Natural killer cell treated with Interleukin-12 subunit alpha and Interleukin-12 subunit beta and Interleukin-15 and Interleukin-18, amount 100 ng/mL, for 72 hours (primary cell): ENCODE data around the gene TFEC. TPM values are rescaled to one million over a fixed set of nuclear protein-coding genes. Genes with fewer than 3 reads are reported as not detected.
"Not testable (repeated sequence)": the region's sequence is repeated elsewhere in the genome, so short reads cannot be mapped to it uniquely, and the experiment has no call there.

Experiments used
- ATAC-seq, 2 donors: fragments of 150-1000 bp; cut with Tn5 transposase in 1 of 2; sonication (Bioruptor Pico), chemical (Tn5 transposase) in 1 of 2; 2 replicates each; pipeline ENCODE4 v1.10.0; 2021
- DNase-seq: peaks from one replicate; pipeline ENCODE4 v3.0.0; 2022; ENCODE audit warnings: low spot score
- H3K27ac Mint-ChIP-seq, 2 donors: 1 replicate in 1 of 2; 2 replicates in 1 of 2; pipeline ENCODE4 v1.8.0; 2022; ENCODE audit warnings: mixed read lengths in 2 of 2, mild to moderate bottlenecking in 1 of 2, moderate library complexity in 1 of 2
- H3K27me3 Mint-ChIP-seq, 2 donors: 1 replicate in 1 of 2; 2 replicates in 1 of 2; pipeline ENCODE4 v1.8.0; 2022; ENCODE audit warnings: mixed read lengths in 2 of 2
- H3K36me3 Mint-ChIP-seq: one replicate; pipeline ENCODE4 v1.8.0; 2022; ENCODE audit warnings: mixed read lengths
- H3K4me1 Mint-ChIP-seq, 2 donors: 1 replicate in 1 of 2; 2 replicates in 1 of 2; pipeline ENCODE4 v1.8.0; 2022; ENCODE audit warnings: low read depth in 2 of 2, mixed read lengths in 2 of 2, mild to moderate bottlenecking in 1 of 2
- H3K4me3 Mint-ChIP-seq: one replicate; pipeline ENCODE4 v1.8.0; 2022; ENCODE audit warnings: mixed read lengths
- H3K9me3 Mint-ChIP-seq: 2 replicates; pipeline ENCODE4 v1.8.0; 2022; ENCODE audit warnings: mixed read lengths
- total RNA-seq, 2 donors: library from RNA; stranded (reverse); gene quantifications; one replicate each; pipeline ENCODE4 v1.2.3, GENCODE V29; 2022

The TFEC gene, protein sequence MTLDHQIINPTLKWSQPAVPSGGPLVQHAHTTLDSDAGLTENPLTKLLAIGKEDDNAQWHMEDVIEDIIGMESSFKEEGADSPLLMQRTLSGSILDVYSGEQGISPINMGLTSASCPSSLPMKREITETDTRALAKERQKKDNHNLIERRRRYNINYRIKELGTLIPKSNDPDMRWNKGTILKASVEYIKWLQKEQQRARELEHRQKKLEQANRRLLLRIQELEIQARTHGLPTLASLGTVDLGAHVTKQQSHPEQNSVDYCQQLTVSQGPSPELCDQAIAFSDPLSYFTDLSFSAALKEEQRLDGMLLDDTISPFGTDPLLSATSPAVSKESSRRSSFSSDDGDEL
- 1 to 10 TPM in 1 of 2 donors, not detected in 1; 1.0 TPM for total RNA-seq

DNA sequence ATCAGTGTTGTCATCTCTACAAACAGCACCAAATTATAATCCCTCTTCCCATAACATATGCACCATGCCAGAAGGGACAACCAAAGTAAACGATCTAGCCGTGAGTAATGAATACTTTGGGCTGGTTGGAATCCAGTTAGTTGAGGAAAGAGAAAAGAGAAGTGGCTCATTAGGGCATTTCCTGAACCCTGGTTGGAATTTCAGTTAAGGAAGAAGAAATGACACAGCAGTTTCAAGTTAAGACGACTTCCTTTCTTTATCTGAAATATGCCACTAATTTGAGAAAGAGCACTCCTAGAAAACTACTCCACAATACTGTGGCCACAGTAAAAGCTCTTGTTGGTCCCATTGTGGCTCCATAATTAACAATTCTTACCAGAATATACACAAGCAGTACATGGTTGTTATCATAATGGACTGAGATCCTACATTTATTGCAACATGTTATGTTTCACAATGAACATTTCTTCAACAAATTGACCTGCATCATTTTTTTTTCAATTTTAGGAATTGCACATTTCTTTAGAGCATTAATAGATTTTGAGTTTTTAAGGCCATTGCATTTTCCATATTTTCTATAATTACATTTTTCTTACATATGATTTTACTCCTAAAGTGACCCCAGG, at the start of gene TFEC:
TFEC (minus strand) TSS at position 113 of the 626 bp plus-strand sequence. CDS start 46,322 bp downstream, outside the sequence.
- Mint-ChIP-seq H3K27ac (no peak within 1 kb of the TSS), H3K9me3 (no peaks in the 10 kb centered on the region), H3K36me3 (no peaks in the 10 kb centered on the region), H3K27me3 (peaks cover 0 to 8% of the 10 kb centered on the region in 2 donors), H3K4me3 (no peak within 1 kb of the TSS), H3K4me1 (peaks cover 0 to 8% of the 10 kb centered on the region in 2 donors)
- ATAC-seq (no peak), DNase-seq (no peak)

DNA sequence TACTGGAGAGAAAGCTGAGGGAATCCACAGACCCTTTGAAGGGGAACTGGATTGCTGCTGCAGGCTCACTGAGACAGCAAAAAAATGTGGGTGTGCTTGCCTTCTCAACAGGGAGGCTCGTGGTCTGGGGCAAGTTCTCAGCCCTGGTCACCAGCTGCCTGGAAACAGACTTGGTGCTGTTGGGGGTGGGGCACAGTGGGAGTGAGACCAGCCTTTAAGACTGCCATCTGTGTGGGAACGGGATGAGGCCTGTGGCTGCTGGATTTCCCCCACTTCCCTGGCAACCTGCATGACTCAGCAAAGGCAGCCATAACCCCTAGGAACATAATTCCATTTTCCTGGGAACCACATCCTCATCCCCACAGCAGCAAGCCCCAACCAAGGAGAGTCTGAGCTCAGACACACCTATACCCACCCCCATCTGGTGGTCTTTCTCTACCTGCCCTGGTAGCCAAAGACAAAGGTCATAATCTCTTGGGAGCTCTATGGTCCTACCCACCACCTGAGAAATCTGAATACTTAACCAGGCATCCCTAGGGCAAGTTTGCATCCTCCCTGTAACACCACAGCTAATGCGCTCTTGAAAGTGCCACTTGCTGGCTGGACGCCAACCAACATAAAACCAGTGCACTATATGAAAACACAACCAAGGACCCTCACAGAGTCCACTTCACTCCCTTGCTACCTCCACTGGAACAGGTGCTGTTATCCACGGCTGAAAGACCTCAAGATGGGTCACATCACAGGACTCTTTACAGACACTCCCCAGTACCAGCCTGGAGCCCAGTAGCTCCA, 45.0 kb upstream of the TFEC start:
- H3K4me1 Mint-ChIP-seq: no peaks in the 10 kb centered on the region
- no peak for ATAC-seq

DNA sequence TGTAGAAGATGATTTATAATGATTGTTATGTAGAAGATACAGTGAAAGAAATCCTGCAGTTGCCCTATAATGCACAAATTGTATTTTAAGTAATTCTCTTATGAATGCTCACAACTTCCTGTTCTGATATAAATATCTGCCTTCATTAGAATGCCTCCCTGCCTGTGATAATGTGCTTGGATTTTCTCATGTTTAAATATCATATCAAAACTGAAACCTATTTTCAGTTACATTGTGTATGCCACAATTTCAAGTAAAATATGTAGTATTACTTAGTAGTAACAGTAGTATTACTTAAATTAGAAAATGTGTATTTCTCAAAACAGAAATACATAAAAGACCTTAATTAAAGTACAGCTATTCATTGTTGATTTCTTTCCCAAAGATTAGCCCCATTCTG, 41.1 kb upstream of the TFEC start:
- H3K27me3 Mint-ChIP-seq: no peaks in the 10 kb centered on the region
- no peaks in the 10 kb centered on the region for H3K36me3 Mint-ChIP-seq

More for the DNA sequence above, 45.0 kb upstream of the TFEC start:
- DNase-seq: no peak
- Mint-ChIP-seq H3K27ac (no peak overlapping the region), H3K27me3 (no peaks in the 10 kb centered on the region), H3K36me3 (no peaks in the 10 kb centered on the region), H3K9me3 (peaks cover 10% of the 10 kb centered on the region), H3K4me3 (no peak overlapping the region)

DNA sequence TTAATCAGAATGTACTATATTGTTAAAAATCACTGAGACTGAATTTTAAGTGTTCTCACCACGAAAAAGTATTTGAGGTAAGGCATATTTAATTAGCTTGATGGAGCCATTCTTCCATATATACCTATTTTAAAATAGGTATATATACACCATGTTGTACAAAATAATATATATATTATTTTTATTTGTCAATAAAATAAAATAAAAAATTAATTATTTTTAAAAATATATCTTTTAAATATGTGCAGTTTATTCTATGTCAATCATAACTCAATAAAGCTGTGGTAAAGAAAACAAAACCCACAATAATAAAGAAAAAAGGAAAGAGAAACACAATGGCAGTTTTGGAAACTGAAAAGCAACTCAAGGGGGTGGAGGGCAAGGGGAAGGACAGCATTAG, 33.6 kb upstream of the TFEC start:
- DNase-seq (no peak), ATAC-seq (no peak)
- H3K4me3 Mint-ChIP-seq: no peak overlapping the region
- H3K9me3 Mint-ChIP-seq: peaks cover 3% of the 10 kb centered on the region
- no peaks in the 10 kb centered on the region for H3K4me1 Mint-ChIP-seq
- H3K27ac Mint-ChIP-seq: no peak overlapping the region
- no peaks in the 10 kb centered on the region for H3K27me3 Mint-ChIP-seq
- no peaks in the 10 kb centered on the region for H3K36me3 Mint-ChIP-seq

More for the DNA sequence above, 41.1 kb upstream of the TFEC start:
- no peak overlapping the region for H3K27ac Mint-ChIP-seq
- H3K4me1 Mint-ChIP-seq: no peaks in the 10 kb centered on the region
- no peak overlapping the region for H3K4me3 Mint-ChIP-seq
- peaks cover 5% of the 10 kb centered on the region for H3K9me3 Mint-ChIP-seq
- no peak for ATAC-seq
- no peak for DNase-seq

DNA sequence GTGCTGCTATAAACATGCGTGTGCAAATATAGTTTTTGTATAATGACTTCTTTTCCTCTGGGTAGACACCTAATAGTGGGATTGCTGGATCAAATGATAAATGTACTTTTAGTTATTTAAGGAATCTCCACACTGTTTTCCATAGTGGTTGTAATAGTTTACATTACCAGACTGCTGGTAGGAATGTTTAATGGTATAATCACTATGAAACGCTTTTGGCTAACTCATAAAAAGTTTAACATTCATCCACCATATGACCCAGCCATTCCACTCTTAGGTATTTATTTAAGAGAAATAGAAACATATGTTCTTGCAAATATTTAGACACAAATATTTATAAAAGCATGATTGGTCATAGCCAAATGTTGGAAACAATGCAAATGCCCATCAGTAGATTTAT, 32.1 kb upstream of the TFEC start:
- H3K27ac Mint-ChIP-seq: no peak overlapping the region
- H3K4me3 Mint-ChIP-seq: no peak overlapping the region
- H3K4me1 Mint-ChIP-seq: no peaks in the 10 kb centered on the region
- H3K27me3 Mint-ChIP-seq: no peaks in the 10 kb centered on the region
- peaks cover 3% of the 10 kb centered on the region for H3K9me3 Mint-ChIP-seq
- ATAC-seq (no peak), DNase-seq (no peak)
- no peaks in the 10 kb centered on the region for H3K36me3 Mint-ChIP-seq

DNA sequence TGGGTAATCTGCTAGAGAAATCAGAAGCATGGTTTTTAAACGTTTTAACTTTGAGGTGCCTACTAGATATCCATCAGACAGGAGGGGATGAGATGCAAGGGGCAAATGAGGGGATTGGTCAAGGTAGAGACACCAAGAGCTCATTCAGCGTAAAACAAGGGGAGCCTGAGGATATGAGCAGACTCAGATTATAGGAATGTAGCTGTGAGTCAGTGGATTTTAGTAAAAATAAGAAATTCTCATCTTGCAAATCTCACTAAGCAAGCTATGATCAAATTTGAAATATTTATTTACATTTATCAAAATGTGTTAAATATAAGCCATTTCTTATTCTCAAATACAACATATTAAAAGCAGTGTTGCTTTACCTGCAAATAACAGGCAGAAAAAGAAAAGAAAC, 21.4 kb upstream of the TFEC start:
- H3K4me3 Mint-ChIP-seq: no peak overlapping the region
- DNase-seq (no peak), ATAC-seq (no peak)
- H3K27me3 Mint-ChIP-seq: no peaks in the 10 kb centered on the region
- no peaks in the 10 kb centered on the region for H3K4me1 Mint-ChIP-seq
- no peak overlapping the region for H3K27ac Mint-ChIP-seq
- peaks cover 8% of the 10 kb centered on the region for H3K9me3 Mint-ChIP-seq
- H3K36me3 Mint-ChIP-seq: peaks cover 7% of the 10 kb centered on the region

DNA sequence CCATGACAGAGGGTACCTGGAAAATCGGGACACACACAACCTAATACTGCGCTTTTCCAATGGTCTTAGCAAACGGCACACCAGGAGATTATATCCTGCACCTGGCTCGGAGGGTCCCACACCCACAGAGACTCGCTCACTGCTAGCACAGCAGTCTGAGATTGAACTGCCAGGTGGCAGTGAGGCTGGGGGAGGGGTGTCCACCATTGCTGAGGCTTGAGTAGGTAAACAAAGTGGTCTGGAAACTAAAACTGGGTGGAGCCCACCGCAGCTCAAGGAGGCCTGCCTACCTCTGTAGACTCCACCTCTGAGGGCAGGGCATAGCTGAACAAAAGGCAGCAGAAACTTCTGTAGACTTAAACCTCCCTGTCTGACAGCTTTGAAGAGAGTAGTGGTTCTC, 16.7 kb upstream of the TFEC start:
- H3K4me3 Mint-ChIP-seq, H3K4me1 Mint-ChIP-seq, H3K9me3 Mint-ChIP-seq, H3K27me3 Mint-ChIP-seq, ATAC-seq, H3K27ac Mint-ChIP-seq, H3K36me3 Mint-ChIP-seq, DNase-seq: not testable (repeated sequence)

DNA sequence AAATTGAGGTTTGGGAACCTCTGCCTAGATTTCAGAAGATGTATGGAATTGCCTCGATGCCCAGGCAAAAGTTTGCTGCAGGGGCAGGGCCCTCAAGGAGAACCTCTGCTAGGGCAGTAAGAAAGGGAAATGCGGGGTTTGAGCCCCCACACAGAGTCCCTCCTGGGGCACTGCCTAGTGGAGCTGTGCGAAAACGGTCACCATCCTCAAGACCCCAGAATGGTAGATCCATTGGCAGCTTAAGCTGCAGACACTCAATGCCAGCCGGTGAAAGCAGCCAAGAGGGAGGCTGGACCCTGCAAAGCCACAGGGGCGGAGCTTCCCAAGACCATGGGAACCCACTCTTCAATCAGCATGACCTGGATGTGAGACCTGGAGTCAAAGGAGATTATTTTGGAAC, 15.0 kb upstream of the TFEC start:
- peaks cover 9% of the 10 kb centered on the region for H3K9me3 Mint-ChIP-seq
- H3K36me3 Mint-ChIP-seq: peaks cover 7% of the 10 kb centered on the region
- no peak for ATAC-seq
- no peaks in the 10 kb centered on the region for H3K4me1 Mint-ChIP-seq
- no peak for DNase-seq
- H3K27me3 Mint-ChIP-seq: no peaks in the 10 kb centered on the region
- no peak overlapping the region for H3K4me3 Mint-ChIP-seq
- H3K27ac Mint-ChIP-seq: no peak overlapping the region

DNA sequence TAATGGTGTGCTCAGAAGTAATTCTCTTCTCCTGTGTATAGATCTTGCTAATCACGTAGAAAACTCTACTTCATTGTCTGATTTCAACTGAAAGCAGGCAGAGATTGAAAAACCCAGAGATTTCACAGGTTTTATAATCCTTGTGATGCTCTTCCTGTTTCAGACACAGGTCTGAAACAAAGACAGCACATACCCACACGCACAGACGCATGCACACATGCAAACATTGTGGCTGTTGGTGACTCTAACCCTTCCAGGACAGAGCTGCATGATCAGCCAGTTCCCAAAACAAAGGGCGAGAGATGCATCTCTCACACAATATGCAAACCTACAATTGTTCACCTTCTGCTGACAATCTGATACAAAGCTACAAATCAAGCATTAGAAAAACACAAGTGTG, 11.1 kb upstream of the TFEC start:
- DNase-seq (no peak), ATAC-seq (no peak)
- Mint-ChIP-seq H3K4me3 (no peak overlapping the region), H3K36me3 (no peaks in the 10 kb centered on the region), H3K27me3 (no peaks in the 10 kb centered on the region), H3K4me1 (no peaks in the 10 kb centered on the region), H3K9me3 (peaks cover 4% of the 10 kb centered on the region), H3K27ac (no peak overlapping the region)

DNA sequence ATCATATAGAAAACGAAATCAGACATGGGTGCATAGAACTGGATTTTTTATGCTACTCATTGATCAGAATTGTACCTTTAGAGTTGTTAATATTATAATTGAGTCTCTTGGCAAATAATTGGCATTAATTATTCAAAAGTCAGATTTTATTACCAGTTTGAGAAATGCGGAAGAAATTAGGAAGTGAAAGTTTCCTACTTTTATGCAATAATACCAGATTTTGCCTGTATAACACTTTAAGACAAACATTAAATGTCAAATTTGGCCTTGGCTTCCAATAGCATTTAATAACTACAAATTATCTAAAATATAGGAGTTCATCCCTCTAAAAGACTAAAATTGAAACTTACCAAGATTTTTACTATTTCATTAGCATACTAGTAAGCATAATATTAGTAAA, 6.8 kb upstream of the TFEC start:
- H3K27me3 Mint-ChIP-seq: no peaks in the 10 kb centered on the region
- H3K27ac Mint-ChIP-seq: no peak overlapping the region
- DNase-seq (no peak), ATAC-seq (no peak)
- no peaks in the 10 kb centered on the region for H3K9me3 Mint-ChIP-seq
- H3K4me1 Mint-ChIP-seq: no peaks in the 10 kb centered on the region
- no peak overlapping the region for H3K4me3 Mint-ChIP-seq
- no peaks in the 10 kb centered on the region for H3K36me3 Mint-ChIP-seq

DNA sequence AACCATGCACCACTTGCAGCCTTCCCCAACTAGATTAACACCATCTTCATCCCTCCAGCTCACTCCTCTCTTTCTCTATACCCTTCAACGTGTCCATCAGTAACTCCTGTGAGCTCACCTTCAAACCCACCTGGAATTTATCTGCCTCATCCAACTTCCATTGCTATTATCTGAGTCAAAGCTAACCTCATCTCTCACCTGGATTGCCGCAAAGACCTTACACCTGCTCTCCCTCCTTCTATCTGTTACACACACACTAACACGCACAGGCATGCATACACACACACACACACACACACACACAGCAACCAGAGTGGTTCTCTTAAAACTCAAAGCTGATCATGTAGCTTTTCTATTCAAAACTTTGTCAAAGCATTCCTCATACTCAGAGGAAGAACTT, 3.8 kb upstream of the TFEC start:
- no peaks in the 10 kb centered on the region for H3K9me3 Mint-ChIP-seq

DNA sequence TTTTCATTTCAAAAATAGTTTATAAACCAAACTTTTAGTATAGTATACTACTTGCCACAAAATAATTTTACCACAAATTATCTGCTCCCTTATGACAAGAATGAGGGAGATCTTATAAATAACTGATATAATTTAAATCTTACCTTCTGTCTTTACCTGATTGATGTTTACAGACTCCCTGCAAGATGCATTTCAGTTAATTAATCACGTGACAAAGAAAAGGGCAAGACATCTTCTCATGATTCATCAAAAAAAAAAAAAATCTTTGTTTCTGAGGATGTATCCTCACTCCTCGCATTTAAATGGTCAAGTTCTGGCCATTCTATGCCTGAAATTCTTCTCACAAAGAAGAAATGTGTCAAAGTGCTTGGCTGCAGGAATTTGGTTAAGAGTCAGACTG, 2.3 kb upstream of the TFEC start:
- Mint-ChIP-seq H3K27ac (no peak overlapping the region), H3K4me1 (peaks cover 0 to 7% of the 10 kb centered on the region in 2 donors), H3K27me3 (peaks cover 0 to 8% of the 10 kb centered on the region in 2 donors), H3K36me3 (no peaks in the 10 kb centered on the region), H3K4me3 (no peak overlapping the region), H3K9me3 (no peaks in the 10 kb centered on the region)
- ATAC-seq (no peak), DNase-seq (no peak)

More for the DNA sequence above, 3.8 kb upstream of the TFEC start:
- DNase-seq (no peak), ATAC-seq (no peak)
- H3K4me3 Mint-ChIP-seq: no peak overlapping the region
- no peaks in the 10 kb centered on the region for H3K4me1 Mint-ChIP-seq
- H3K27ac Mint-ChIP-seq: no peak overlapping the region
- no peaks in the 10 kb centered on the region for H3K36me3 Mint-ChIP-seq
- no peaks in the 10 kb centered on the region for H3K27me3 Mint-ChIP-seq

DNA sequence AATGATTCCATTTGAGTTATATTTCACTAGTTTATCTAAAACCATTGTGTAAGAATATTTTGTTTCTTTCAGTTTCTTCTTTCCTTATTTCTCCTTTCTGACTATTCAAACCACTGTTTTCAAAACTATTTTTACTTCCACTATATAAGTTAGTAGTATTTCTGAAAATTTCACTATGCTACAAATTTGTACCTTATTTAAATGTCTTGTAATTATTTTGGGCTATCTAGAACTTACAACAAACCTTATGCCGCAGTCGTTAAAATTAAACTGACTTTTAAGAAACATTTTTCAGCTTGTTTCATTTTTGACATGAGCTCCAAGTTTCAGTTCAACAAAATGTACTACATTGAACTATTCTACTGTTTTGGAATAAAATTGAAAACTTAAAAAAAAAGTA, 1.8 kb downstream of the TFEC start:
- H3K4me3 Mint-ChIP-seq: peak overlapping the region; percentile 30
- H3K4me1 Mint-ChIP-seq: peaks cover 0 to 8% of the 10 kb centered on the region in 2 donors
- no peaks in the 10 kb centered on the region for H3K9me3 Mint-ChIP-seq
- peaks cover 0 to 8% of the 10 kb centered on the region in 2 donors for H3K27me3 Mint-ChIP-seq
- ATAC-seq (no peak), DNase-seq (no peak)
- H3K36me3 Mint-ChIP-seq: no peaks in the 10 kb centered on the region
- no peak overlapping the region for H3K27ac Mint-ChIP-seq

DNA sequence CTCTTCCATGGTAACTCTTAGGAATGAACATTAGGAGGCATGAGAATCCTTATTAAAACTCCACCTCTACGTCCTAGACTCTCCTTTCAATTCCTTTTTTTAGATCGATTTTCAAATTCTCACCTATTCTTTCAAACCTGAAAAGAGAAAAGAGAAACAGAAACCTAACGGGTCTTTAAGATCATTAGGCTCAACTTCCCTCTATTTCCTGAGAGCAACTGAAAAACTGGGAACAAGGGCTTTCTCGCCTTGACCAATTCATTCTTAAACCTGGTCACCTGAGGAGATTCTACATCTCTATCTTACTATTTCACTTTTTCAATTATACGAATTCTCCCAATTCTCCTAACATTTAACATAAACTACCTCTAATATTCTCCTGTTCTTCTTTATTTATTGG, 2.8 kb downstream of the TFEC start:
- H3K27ac Mint-ChIP-seq: no peak overlapping the region
- no peaks in the 10 kb centered on the region for H3K36me3 Mint-ChIP-seq
- no peaks in the 10 kb centered on the region for H3K9me3 Mint-ChIP-seq
- peaks cover 0 to 8% of the 10 kb centered on the region in 2 donors for H3K4me1 Mint-ChIP-seq
- H3K27me3 Mint-ChIP-seq: peaks cover 0 to 8% of the 10 kb centered on the region in 2 donors
- no peak overlapping the region for H3K4me3 Mint-ChIP-seq
- ATAC-seq: no peak
- no peak for DNase-seq
